Measurements from ENCODE around the gene ADGRG2. TPM values are rescaled to one million over a fixed set of nuclear protein-coding genes. Genes with fewer than 3 reads are reported as not detected.

ADGRG2 gene
- total RNA-seq, 4 donors from 2014 or later = 0.28 to 1.5 (median 0.53) TPM; not detected in 1

DNA sequence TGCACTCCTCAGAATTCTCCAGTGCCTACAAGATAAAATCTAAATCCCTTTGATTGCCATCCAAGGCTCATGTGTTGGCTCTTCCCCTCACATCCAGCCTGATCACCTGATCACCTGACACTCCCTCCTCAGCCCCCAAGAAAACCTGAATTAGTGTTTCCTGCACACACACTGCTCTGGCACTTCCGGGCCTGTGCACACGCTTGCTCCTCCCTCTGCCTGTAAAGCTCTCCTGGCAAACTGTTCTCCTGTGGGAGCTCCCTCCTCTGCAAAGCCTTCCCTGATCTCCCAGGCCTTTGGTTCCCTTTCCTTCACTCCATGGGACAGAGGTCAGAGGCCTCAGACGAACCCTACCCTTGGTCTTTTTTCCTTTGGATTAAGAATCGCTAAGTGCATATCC lies 158.2 kb downstream of the ADGRG2 start:
- no peak overlapping the region for H3K27ac ChIP-seq
- DNase-seq = no peak
- no peak overlapping the region for H3K4me3 ChIP-seq
- no peaks in the 10 kb centered on the region for H3K36me3 ChIP-seq
- H3K27me3 ChIP-seq = no peaks in the 10 kb centered on the region
- no peaks in the 10 kb centered on the region for H3K4me1 ChIP-seq
- TF ChIP-seq POLR2A (IDR thresholded peaks at IDR 0.05) = no peak
- no peak for TF ChIP-seq CTCF (IDR thresholded peaks at IDR 0.05)
- no peaks in the 10 kb centered on the region for H3K9me3 ChIP-seq

GRCh38 chrX:18962329-18962728 lies 159.9 kb downstream of the ADGRG2 start:
- H3K4me3 ChIP-seq = no peak overlapping the region
- DNase-seq = no peak

DNA sequence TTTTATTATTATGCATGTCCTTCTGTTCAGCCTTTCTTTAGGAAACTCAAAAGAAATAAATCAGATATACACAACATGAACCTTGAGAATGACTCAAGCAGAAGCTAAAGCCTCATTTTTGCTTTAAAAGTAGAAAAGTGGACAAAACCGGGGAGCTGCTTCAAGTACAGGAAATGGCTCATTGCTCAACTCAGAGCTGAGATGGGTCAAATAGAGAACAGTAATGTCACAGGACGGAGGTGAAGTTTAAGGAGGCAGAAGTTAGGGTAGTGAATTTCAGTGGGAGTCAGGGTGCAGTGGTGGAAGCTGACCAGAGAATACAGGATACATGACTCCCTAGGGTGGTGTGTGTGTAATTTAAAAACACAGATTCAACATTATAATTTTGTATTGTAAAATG lies 160.6 kb downstream of the ADGRG2 start:
- DNase-seq = no peak
- Histone ChIP-seq H3K27me3 (no peaks in the 10 kb centered on the region), H3K36me3 (no peaks in the 10 kb centered on the region), H3K27ac (no peak overlapping the region), H3K4me3 (no peak overlapping the region), H3K9me3 (no peaks in the 10 kb centered on the region), H3K4me1 (no peaks in the 10 kb centered on the region)
- TF ChIP-seq POLR2A (IDR thresholded peaks at IDR 0.05) (no peak), CTCF (IDR thresholded peaks at IDR 0.05) (no peak)

More at GRCh38 chrX:18962329-18962728, 159.9 kb downstream of the ADGRG2 start:
- no peak for TF ChIP-seq CTCF (IDR thresholded peaks at IDR 0.05)
- TF ChIP-seq POLR2A (IDR thresholded peaks at IDR 0.05) = no peak
- Histone ChIP-seq H3K4me1 (no peaks in the 10 kb centered on the region), H3K9me3 (no peaks in the 10 kb centered on the region), H3K27me3 (no peaks in the 10 kb centered on the region), H3K27ac (no peak overlapping the region), H3K36me3 (no peaks in the 10 kb centered on the region)

DNA sequence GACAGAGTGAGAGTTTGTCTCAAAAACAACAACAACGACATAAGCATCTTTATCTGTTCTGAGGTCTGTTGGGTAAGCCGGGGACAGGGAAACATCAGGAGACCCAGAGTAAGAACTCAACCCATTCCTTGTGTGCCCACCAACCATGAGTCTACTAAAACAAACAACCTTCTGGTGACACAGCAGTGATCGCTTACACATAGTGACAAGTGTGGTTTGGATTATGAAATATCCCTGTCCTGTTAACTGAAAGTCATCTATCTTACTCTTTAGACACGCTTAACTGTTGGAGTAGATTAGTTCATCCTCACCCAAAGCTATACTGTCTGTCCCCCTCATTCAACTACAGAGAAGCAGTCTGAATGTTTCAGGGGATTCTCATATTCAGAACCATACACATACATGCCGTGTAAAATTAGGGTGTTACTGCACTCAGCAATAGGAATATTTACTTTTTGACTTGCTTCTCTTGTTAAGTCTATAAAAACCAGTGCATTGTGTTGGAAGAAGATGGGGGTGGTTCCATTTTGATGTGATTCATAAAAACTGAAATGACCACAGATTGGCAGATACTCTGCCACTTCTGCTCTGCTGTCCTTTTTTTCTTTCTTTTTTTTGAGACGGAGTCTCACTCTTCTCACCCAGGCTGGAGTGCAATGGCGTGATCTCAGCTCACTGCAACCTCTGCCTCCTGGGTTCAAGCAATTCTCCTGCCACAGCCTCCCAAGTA lies 165.8 kb downstream of the ADGRG2 start:
- no peak for TF ChIP-seq POLR2A (IDR thresholded peaks at IDR 0.05)
- TF ChIP-seq CTCF (IDR thresholded peaks at IDR 0.05) = no peak
- H3K4me1 ChIP-seq = no peaks in the 10 kb centered on the region
- no peak overlapping the region for H3K27ac ChIP-seq
- DNase-seq = no peak
- H3K9me3 ChIP-seq = no peaks in the 10 kb centered on the region
- H3K4me3 ChIP-seq = no peak overlapping the region
- H3K36me3 ChIP-seq = no peaks in the 10 kb centered on the region
- H3K27me3 ChIP-seq = no peaks in the 10 kb centered on the region

DNA sequence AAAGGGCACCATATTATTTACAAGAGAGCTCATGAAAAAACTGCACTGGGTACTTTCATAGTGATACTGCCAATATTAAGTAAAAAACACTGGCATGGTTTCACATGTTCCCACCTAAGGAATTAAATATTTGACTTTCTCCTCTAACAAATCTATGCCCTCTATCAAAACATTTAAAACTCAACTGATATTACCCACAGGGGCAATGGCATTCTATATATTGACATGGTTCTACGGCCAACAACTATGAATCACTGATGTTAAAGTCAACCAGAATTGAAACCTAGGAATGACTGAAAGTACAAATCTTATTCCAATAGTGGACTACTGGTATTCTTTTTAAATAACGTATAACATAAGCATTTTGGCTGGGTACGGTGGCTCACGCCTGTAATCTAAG lies 166.6 kb downstream of the ADGRG2 start:
- TF ChIP-seq CTCF (IDR thresholded peaks at IDR 0.05) (no peak), POLR2A (IDR thresholded peaks at IDR 0.05) (no peak)
- DNase-seq = no peak
- Histone ChIP-seq H3K27ac (no peak overlapping the region), H3K4me3 (no peak overlapping the region), H3K4me1 (no peaks in the 10 kb centered on the region), H3K9me3 (no peaks in the 10 kb centered on the region), H3K36me3 (no peaks in the 10 kb centered on the region), H3K27me3 (no peaks in the 10 kb centered on the region)

Measured in Peyer's patch (tissue), 4 donors.